Panc1 (cell line): ENCODE measurements around the gene SIGLECL1. TPM values are rescaled to one million over a fixed set of nuclear protein-coding genes. Genes with fewer than 3 reads are reported as not detected.

Experiments
- ATAC-seq: fragments of 200-7000 bp; cut with Tn5 transposase; 2 replicates; pipeline ENCODE4 v1.9.1; 2020; ENCODE audit warnings: mild to moderate bottlenecking, moderate library complexity
- BruUV-seq: library from RNA; stranded (reverse); fragments of 400-500 nt; replicated peaks from 2 replicates; lab custom pipeline; 2021; lab: Mats Ljungman, UMichigan
- CTCF ChIA-PET: fragments of 300-600 bp; sonication (Branson Sonifier 250); formaldehyde crosslinking; loops from one replicate; lab custom pipeline; 2022; ENCODE audit warnings: antibody characterized with exemption; lab: Charles Lee
- POLR2A ChIA-PET: fragments of 300-600 bp; sonication (Branson Sonifier 250); formaldehyde crosslinking; loops from one replicate; lab custom pipeline; 2022; ENCODE audit warnings: antibody characterized with exemption; lab: Charles Lee
- DNase-seq: peaks from one replicate; pipeline ENCODE4 v3.0.0-alpha.2; 2010; ENCODE audit warnings: low read depth, low spot score
- H3K27ac ChIP-seq: 2 replicates; pipeline ENCODE4 v1.5.1; 2011; ENCODE audit warnings: mild to moderate bottlenecking, low read length, inconsistent platforms
- H3K27me3 ChIP-seq: fragments of 200-500 bp; sonication (Bioruptor generic); 2 replicates; pipeline ENCODE4 v1.6.0; 2014; ENCODE audit warnings: low read length, inconsistent platforms; ENCODE audit not compliant: control insufficient read depth, insufficient read depth
- H3K36me3 ChIP-seq: fragments of 200-500 bp; sonication (Bioruptor generic); 2 replicates; pipeline ENCODE4 v1.5.1; 2014; ENCODE audit warnings: inconsistent platforms, mild to moderate bottlenecking, low read length, moderate library complexity; ENCODE audit not compliant: control insufficient read depth, insufficient read depth
- H3K4me1 ChIP-seq: 2 replicates; pipeline ENCODE4 v1.5.1; 2011; ENCODE audit warnings: inconsistent platforms, mild to moderate bottlenecking, low read length, moderate library complexity; ENCODE audit not compliant: control insufficient read depth, insufficient read depth
- H3K4me3 ChIP-seq, 2 experiments: 2 replicates each; pipeline ENCODE4 v1.5.1; 2011 to 2012; ENCODE audit warnings: low read depth in 2 of 2, low read length in 2 of 2, mild to moderate bottlenecking in 2 of 2, inconsistent platforms in 1 of 2, moderate library complexity in 1 of 2
- H3K9me3 ChIP-seq: fragments of 200-500 bp; sonication (Bioruptor generic); 2 replicates; pipeline ENCODE4 v1.5.1; 2014; ENCODE audit warnings: low read depth, mild to moderate bottlenecking, inconsistent platforms, low read length, moderate library complexity; ENCODE audit not compliant: control insufficient read depth, insufficient read depth
- CTCF ChIP-seq: fragments of 450-650 bp; IDR thresholded peaks from 2 replicates; pipeline ENCODE4 v1.5.1; 2017; ENCODE audit warnings: mild to moderate bottlenecking
- POLR2AphosphoS5 ChIP-seq: IDR thresholded peaks from 2 replicates; pipeline ENCODE4 v1.6.1; 2012; ENCODE audit warnings: mild to moderate bottlenecking, low read depth, low read length, moderate library complexity
- SIN3A ChIP-seq: IDR thresholded peaks from 2 replicates; pipeline ENCODE4 v1.6.1; 2012; ENCODE audit warnings: low read depth, mild to moderate bottlenecking, low read length, moderate library complexity, borderline replicate concordance; ENCODE audit not compliant: insufficient read depth
- TCF7L2 ChIP-seq: IDR thresholded peaks from 2 replicates; pipeline ENCODE4 v1.6.1; 2011; ENCODE audit warnings: mild to moderate bottlenecking, low read depth, low read length, inconsistent platforms
- in situ Hi-C: cut with HindIII; loops from 2 replicates; pipeline ENCODE4 v1.10.0; 2016; ENCODE audit warnings: low sequenced_read_pairs, low pct_unique_long_range_greater_than_20kb
- intact Hi-C: fragments of 100-400 bp; cut with micrococcal nuclease; formaldehyde crosslinking; loops from one replicate; pipeline ENCODE4 v1.10.0; 2022; ENCODE audit not compliant: unreplicated experiment
- total RNA-seq: library from RNA; stranded (reverse); gene quantifications from one replicate; pipeline ENCODE4 v1.2.1, GENCODE V29; 2021; ENCODE audit not compliant: unreplicated experiment
- TF ChIP-seq, protein P1 (sequence below), 2 experiments: IDR thresholded peaks; 2 replicates each; pipeline ENCODE4 v1.6.1; 2011 to 2012; ENCODE audit warnings: low read depth in 2 of 2, control low read depth in 1 of 2, low read length in 1 of 2, mild to moderate bottlenecking in 1 of 2, moderate library complexity in 1 of 2; ENCODE audit not compliant: insufficient read depth in 1 of 2

The SIGLECL1 gene
- total RNA-seq, 1 experiment from 2014 or later = not detected

DNA sequence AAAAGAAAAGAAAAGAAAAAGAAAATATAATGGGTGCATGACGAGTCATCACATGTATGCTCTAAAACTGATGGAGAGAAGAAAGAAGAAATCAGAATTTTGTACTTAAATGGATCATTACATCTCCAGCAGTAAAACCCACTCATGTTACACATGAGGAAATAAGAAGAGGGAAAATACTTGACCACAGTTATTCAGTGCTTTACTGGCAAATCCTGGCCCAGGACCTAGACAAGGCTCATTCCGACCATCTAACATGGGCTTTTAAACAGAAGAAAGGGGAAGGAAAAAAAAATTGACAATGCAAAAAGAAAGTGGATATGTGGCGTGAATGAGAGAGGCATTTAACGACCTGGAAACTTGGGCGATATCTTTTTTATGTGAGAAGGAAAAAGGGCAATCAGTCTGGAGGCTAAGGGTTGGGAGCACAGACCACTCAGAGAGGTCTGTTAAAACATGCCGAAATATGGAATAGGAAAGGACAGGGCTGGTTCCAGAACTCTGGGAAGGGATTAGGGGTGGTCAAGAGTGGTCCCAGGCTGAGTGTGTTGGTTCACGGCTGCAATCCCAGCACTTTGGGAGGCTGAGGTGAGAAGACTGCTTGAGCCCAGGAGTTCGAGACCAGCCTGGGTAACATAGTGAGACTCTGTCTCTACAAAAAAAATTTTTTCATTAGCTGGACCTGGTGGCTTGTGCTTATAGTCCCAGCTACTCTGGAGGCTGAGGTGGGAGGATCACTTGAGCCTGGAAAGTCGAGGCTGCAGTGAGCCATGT is 1.6 kb downstream of the SIGLECL1 start:
- Histone ChIP-seq H3K27me3 (no peaks in the 10 kb centered on the region), H3K27ac (no peak overlapping the region), H3K36me3 (no peaks in the 10 kb centered on the region), H3K4me1 (no peaks in the 10 kb centered on the region), H3K4me3 (no peak overlapping the region), H3K9me3 (no peaks in the 10 kb centered on the region)
- no TSS peak for BruUV-seq
- TF ChIP-seq POLR2AphosphoS5 = no peak
- no peak for TF ChIP-seq SIN3A
- TF ChIP-seq TCF7L2 = no peak
- intact Hi-C loops (no loop called here), in situ Hi-C loops (no loop called here)
- ChIA-PET POLR2A (no interaction called here), CTCF (no interaction called here)
- DNase-seq = no peak
- ATAC-seq = no peak

DNA sequence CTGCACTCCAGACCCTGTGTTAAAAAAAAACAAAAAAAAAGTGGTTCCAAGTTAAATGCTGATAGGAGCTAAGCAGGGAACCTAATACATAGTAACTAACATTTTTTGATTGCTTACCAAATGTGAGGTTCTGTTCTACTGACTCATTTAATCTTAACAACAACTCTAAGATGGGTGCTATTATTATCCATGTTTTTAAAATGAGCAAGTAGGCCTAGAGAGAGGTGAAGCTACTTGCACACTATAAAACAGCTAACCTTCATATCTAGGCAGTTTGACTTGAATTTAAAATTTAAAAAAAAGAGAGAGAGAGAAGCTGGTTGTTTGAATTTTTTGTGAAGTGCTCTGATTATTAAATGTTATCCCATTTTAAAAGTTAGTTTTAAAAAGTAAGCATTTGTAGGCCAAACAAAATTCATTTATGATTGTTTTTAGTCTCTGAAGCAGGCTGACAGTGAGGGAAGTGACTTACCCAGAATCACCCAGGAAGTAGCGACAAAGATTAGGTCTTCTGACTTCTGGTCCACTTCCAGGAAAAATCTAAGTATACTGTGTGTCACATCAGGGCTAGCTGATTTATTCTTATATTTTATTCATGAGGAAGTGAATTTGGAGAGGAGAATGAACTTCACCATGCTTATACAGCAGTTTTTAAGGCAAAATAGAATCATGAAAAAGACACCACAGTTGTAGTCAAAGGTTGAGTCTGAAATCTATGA is 2.4 kb downstream of the SIGLECL1 start:
- BruUV-seq = no TSS peak
- CTCF ChIA-PET = no interaction called here
- H3K27me3 ChIP-seq = no peaks in the 10 kb centered on the region
- H3K4me1 ChIP-seq = no peaks in the 10 kb centered on the region
- TF ChIP-seq SIN3A (no peak), TCF7L2 (no peak), POLR2AphosphoS5 (no peak), CTCF (no peak)
- TF ChIP-seq, protein P1, sequence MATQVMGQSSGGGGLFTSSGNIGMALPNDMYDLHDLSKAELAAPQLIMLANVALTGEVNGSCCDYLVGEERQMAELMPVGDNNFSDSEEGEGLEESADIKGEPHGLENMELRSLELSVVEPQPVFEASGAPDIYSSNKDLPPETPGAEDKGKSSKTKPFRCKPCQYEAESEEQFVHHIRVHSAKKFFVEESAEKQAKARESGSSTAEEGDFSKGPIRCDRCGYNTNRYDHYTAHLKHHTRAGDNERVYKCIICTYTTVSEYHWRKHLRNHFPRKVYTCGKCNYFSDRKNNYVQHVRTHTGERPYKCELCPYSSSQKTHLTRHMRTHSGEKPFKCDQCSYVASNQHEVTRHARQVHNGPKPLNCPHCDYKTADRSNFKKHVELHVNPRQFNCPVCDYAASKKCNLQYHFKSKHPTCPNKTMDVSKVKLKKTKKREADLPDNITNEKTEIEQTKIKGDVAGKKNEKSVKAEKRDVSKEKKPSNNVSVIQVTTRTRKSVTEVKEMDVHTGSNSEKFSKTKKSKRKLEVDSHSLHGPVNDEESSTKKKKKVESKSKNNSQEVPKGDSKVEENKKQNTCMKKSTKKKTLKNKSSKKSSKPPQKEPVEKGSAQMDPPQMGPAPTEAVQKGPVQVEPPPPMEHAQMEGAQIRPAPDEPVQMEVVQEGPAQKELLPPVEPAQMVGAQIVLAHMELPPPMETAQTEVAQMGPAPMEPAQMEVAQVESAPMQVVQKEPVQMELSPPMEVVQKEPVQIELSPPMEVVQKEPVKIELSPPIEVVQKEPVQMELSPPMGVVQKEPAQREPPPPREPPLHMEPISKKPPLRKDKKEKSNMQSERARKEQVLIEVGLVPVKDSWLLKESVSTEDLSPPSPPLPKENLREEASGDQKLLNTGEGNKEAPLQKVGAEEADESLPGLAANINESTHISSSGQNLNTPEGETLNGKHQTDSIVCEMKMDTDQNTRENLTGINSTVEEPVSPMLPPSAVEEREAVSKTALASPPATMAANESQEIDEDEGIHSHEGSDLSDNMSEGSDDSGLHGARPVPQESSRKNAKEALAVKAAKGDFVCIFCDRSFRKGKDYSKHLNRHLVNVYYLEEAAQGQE (IDR thresholded peaks at IDR 0.05; ENCODE audit: insufficient read depth in 1 of 2, low read depth in 2 of 2, low read length in 1 of 2) = no peak
- H3K27ac ChIP-seq = no peak overlapping the region
- POLR2A ChIA-PET = no interaction called here
- DNase-seq = no peak
- in situ Hi-C loops = no loop called here
- H3K9me3 ChIP-seq = no peaks in the 10 kb centered on the region
- H3K4me3 ChIP-seq = no peak overlapping the region
- H3K36me3 ChIP-seq = no peaks in the 10 kb centered on the region
- no peak for ATAC-seq
- intact Hi-C loops = no loop called here
